Measurements from ENCODE around the gene ZFPL1. TPM values are rescaled to one million over a fixed set of nuclear protein-coding genes. Genes with fewer than 3 reads are reported as not detected.

The ZFPL1 gene
- total and polyA plus RNA-seq, 5 donors from 2014 or later = 27.0 to 42.9 (median 32.5) TPM

GRCh38 chr11:65113361-65113756 is 29.3 kb downstream of the ZFPL1 start:
- H3K9me3 Mint-ChIP-seq = no peaks in the 10 kb centered on the region
- peaks cover 55% of the 10 kb centered on the region for H3K4me1 ChIP-seq (ENCODE audit: control insufficient read depth, insufficient read depth, low read length, poor library complexity, severe bottlenecking)
- H3K27ac ChIP-seq (ENCODE audit: insufficient read depth, low read length, poor library complexity, severe bottlenecking) = no peak overlapping the region
- no peaks in the 10 kb centered on the region for H3K9me3 ChIP-seq (ENCODE audit: control insufficient read depth in 2 of 2, low read length in 2 of 2)
- peaks cover 8% of the 10 kb centered on the region for H3K36me3 Mint-ChIP-seq
- H3K4me3 ChIP-seq (ENCODE audit: low read depth, low read length) = no peak overlapping the region
- H3K27me3 Mint-ChIP-seq = peaks cover 5% of the 10 kb centered on the region
- DNase-seq (no peak), ATAC-seq (ENCODE audit: low read depth in 2 of 2) (no peak)
- peak overlapping the region; percentile 71 to 91 (median 86) for H3K4me3 Mint-ChIP-seq
- H3K4me1 Mint-ChIP-seq = peaks cover 4 to 62% (median 30%) of the 10 kb centered on the region in 4 donors
- peak overlapping the region in 2 of 3 donors; percentile 86 to 89 for H3K27ac Mint-ChIP-seq
- no peaks in the 10 kb centered on the region for H3K27me3 ChIP-seq (ENCODE audit: control insufficient read depth, insufficient read depth, low read length)
- H3K36me3 ChIP-seq (ENCODE audit: control insufficient read depth, insufficient read depth, low read length) = peaks cover 15% of the 10 kb centered on the region

- Mint-ChIP-seq H3K27me3 (peaks cover 5% of the 10 kb centered on the region), H3K36me3 (peaks cover 13% of the 10 kb centered on the region), H3K9me3 (no peaks in the 10 kb centered on the region), H3K4me1 (peaks cover 4 to 66% (median 32%) of the 10 kb centered on the region in 4 donors), H3K27ac (peak overlapping the region in 2 of 3 donors; percentile 86 to 89), H3K4me3 (peak overlapping the region; percentile 27 to 91 (median 86))
- H3K9me3 ChIP-seq (ENCODE audit: control insufficient read depth in 2 of 2, low read length in 2 of 2) = no peaks in the 10 kb centered on the region
- no peak overlapping the region for H3K4me3 ChIP-seq (ENCODE audit: low read depth, low read length)
- no peaks in the 10 kb centered on the region for H3K27me3 ChIP-seq (ENCODE audit: control insufficient read depth, insufficient read depth, low read length)
- no peak overlapping the region for H3K27ac ChIP-seq (ENCODE audit: insufficient read depth, low read length, poor library complexity, severe bottlenecking)
- no peak for ATAC-seq (ENCODE audit: low read depth in 2 of 2)
- H3K36me3 ChIP-seq (ENCODE audit: control insufficient read depth, insufficient read depth, low read length) = peaks cover 17% of the 10 kb centered on the region
- peaks cover 55% of the 10 kb centered on the region for H3K4me1 ChIP-seq (ENCODE audit: control insufficient read depth, insufficient read depth, low read length, poor library complexity, severe bottlenecking)
- no peak for DNase-seq
These were observed 29.8 kb downstream of the ZFPL1 start for GRCh38 chr11:65113839-65114238.

DNA sequence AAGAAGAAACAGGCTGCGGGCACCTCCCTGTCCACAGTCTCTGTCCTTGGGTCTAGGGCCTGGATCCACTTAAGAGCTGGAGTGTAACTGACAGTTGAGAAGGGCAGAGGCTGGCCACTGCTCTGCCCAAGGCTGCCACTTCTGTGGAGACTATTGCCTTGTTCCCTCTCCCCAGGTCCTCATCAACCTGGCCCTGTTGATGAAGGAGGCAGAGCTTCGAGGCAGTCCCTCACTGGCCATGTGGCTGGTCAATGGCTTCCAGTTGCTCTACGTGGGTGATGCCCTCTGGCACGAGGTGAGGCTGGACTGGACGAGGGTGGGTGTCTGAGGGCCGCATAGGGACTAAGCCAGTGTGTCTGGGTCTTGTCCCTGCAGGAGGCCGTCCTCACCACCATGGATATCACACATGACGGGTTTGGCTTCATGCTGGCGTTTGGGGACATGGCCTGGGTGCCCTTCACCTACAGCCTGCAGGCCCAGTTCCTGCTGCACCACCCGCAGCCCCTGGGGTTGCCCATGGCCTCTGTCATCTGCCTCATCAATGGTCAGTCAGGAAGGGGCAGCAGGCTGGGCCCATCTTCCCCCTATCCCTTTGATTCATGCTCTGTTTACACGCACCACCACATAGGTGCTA is 30.6 kb downstream of the ZFPL1 start:
- Mint-ChIP-seq H3K9me3 (no peaks in the 10 kb centered on the region), H3K4me1 (peaks cover 4 to 68% (median 33%) of the 10 kb centered on the region in 4 donors), H3K27me3 (peaks cover 5% of the 10 kb centered on the region), H3K4me3 (peak overlapping the region; percentile 15 to 91 (median 86)), H3K27ac (peak overlapping the region in 1 of 3 donors; percentile 32), H3K36me3 (peaks cover 16% of the 10 kb centered on the region)
- ATAC-seq (ENCODE audit: low read depth in 2 of 2) (no peak), DNase-seq (no peak)
- Histone ChIP-seq H3K36me3 (ENCODE audit: control insufficient read depth, insufficient read depth, low read length) (peaks cover 14% of the 10 kb centered on the region), H3K9me3 (ENCODE audit: control insufficient read depth in 2 of 2, low read length in 2 of 2) (no peaks in the 10 kb centered on the region), H3K4me1 (ENCODE audit: control insufficient read depth, insufficient read depth, low read length, poor library complexity, severe bottlenecking) (peaks cover 55% of the 10 kb centered on the region), H3K27me3 (ENCODE audit: control insufficient read depth, insufficient read depth, low read length) (no peaks in the 10 kb centered on the region), H3K4me3 (ENCODE audit: low read depth, low read length) (no peak overlapping the region), H3K27ac (ENCODE audit: insufficient read depth, low read length, poor library complexity, severe bottlenecking) (no peak overlapping the region)

- H3K27ac ChIP-seq (ENCODE audit: insufficient read depth, low read length, poor library complexity, severe bottlenecking) = peak overlapping the region; percentile 96
- no peak for DNase-seq
- peaks cover 20% of the 10 kb centered on the region for H3K36me3 ChIP-seq (ENCODE audit: control insufficient read depth, insufficient read depth, low read length)
- Mint-ChIP-seq H3K4me3 (peak overlapping the region; percentile 77 to 93 (median 88)), H3K27me3 (peaks cover 5% of the 10 kb centered on the region), H3K4me1 (peaks cover 4 to 71% (median 29%) of the 10 kb centered on the region in 4 donors), H3K27ac (peak overlapping the region; percentile 25 to 95 (median 32)), H3K36me3 (peaks cover 21% of the 10 kb centered on the region), H3K9me3 (no peaks in the 10 kb centered on the region)
- no peak overlapping the region for H3K4me3 ChIP-seq (ENCODE audit: low read depth, low read length)
- H3K4me1 ChIP-seq (ENCODE audit: control insufficient read depth, insufficient read depth, low read length, poor library complexity, severe bottlenecking) = peaks cover 53% of the 10 kb centered on the region
- ATAC-seq (ENCODE audit: low read depth in 2 of 2) = no peak
- no peaks in the 10 kb centered on the region for H3K27me3 ChIP-seq (ENCODE audit: control insufficient read depth, insufficient read depth, low read length)
- no peaks in the 10 kb centered on the region for H3K9me3 ChIP-seq (ENCODE audit: control insufficient read depth in 2 of 2, low read length in 2 of 2)
These were observed 31.5 kb downstream of the ZFPL1 start for GRCh38 chr11:65115361-65116082.

DNA sequence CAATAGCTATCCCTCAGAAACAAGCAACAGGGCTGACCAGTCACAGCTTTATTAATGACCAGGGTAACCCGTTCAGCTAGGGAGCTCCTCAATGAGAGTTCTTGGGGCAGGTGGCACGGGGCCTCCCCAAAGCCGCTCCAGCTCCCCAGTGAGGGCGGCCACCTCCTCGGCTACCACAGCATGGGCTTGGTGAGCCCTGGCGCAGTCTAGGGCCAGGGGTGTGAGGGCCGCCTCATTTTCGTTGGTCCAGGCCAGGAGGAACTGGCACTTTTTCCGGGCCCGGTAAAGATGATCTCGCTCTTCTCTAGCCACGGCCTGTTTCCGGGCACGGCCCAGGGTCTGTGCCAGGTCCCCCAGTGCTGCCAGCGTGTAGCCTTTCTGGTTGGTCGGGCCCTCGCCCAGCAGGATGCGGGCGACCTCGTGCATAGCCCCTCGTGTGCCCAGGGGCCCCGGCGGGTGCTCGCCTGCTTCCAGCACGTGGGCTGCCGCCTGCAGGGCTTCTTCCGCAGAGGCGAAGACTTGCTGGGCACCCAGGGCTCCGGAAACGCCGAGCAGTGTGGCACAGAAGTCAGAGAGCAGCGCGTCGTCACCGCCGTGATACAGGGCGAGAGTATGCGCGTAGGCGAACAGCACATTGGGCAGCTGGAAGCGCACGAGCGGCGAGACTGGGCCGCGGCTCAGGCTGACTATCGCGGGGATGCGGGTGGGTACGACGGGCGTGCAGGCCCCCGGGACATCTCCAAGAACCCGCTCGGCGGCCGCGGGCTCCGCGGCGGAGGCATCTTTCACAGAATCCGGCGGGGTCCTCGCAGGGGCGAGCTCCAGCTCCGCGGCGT is 32.6 kb downstream of the ZFPL1 start:
- Histone ChIP-seq H3K36me3 (ENCODE audit: control insufficient read depth, insufficient read depth, low read length) (peaks cover 28% of the 10 kb centered on the region), H3K4me3 (ENCODE audit: low read depth, low read length) (peak overlapping the region; percentile 13), H3K4me1 (ENCODE audit: control insufficient read depth, insufficient read depth, low read length, poor library complexity, severe bottlenecking) (peaks cover 53% of the 10 kb centered on the region), H3K27me3 (ENCODE audit: control insufficient read depth, insufficient read depth, low read length) (no peaks in the 10 kb centered on the region), H3K27ac (ENCODE audit: insufficient read depth, low read length, poor library complexity, severe bottlenecking) (peak overlapping the region; percentile 96), H3K9me3 (ENCODE audit: control insufficient read depth in 2 of 2, low read length in 2 of 2) (no peaks in the 10 kb centered on the region)
- peak; percentile 43 to 84 (median 71) for DNase-seq
- Mint-ChIP-seq H3K36me3 (peaks cover 27% of the 10 kb centered on the region), H3K27ac (peak overlapping the region; percentile 43 to 97 (median 95)), H3K9me3 (no peaks in the 10 kb centered on the region), H3K27me3 (peaks cover 5% of the 10 kb centered on the region), H3K4me3 (peak overlapping the region; percentile 90 to 96 (median 92)), H3K4me1 (peaks cover 4 to 67% (median 26%) of the 10 kb centered on the region in 4 donors)
- peak; percentile 13 to 30 for ATAC-seq (ENCODE audit: low read depth in 2 of 2)

- Histone ChIP-seq H3K4me3 (ENCODE audit: low read depth, low read length) (peak within 1 kb of the TSS; percentile 41), H3K9me3 (ENCODE audit: control insufficient read depth in 2 of 2, low read length in 2 of 2) (no peaks in the 10 kb centered on the region), H3K4me1 (ENCODE audit: control insufficient read depth, insufficient read depth, low read length, poor library complexity, severe bottlenecking) (peaks cover 48% of the 10 kb centered on the region), H3K27ac (ENCODE audit: insufficient read depth, low read length, poor library complexity, severe bottlenecking) (peak within 1 kb of the TSS; percentile 96), H3K36me3 (ENCODE audit: control insufficient read depth, insufficient read depth, low read length) (peaks cover 28% of the 10 kb centered on the region), H3K27me3 (ENCODE audit: control insufficient read depth, insufficient read depth, low read length) (no peaks in the 10 kb centered on the region)
- Mint-ChIP-seq H3K4me3 (peak within 1 kb of the TSS; percentile 90 to 96 (median 92)), H3K9me3 (peaks cover 0 to 1% (median 0%) of the 10 kb centered on the region in 7 donors), H3K4me1 (peaks cover 10 to 70% (median 27%) of the 10 kb centered on the region in 4 donors), H3K36me3 (peaks cover 35% of the 10 kb centered on the region), H3K27me3 (peaks cover 5% of the 10 kb centered on the region), H3K27ac (peak within 1 kb of the TSS; percentile 92 to 97 (median 95))
- DNase-seq (peak; percentile 99 to 100 (median 100)), ATAC-seq (ENCODE audit: low read depth in 2 of 2) (peak; percentile 71 to 74)
These were observed 33.4 kb downstream of the ZFPL1 start, which contains the start of gene ZNHIT2 for GRCh38 chr11:65117206-65118096. TSS of gene ZNHIT2 (minus strand) at chr11:65117701. CDS start at chr11:65117653, 48 bp downstream.
